H1 (cell line): ENCODE measurements around the gene NFKBIZ. TPM values are rescaled to one million over a fixed set of nuclear protein-coding genes. Genes with fewer than 3 reads are reported as not detected.

ENCODE experiments used
- CTCF ChIA-PET: fragments of 300-600 bp; sonication (Branson Sonifier 250); formaldehyde crosslinking; loops from one replicate; lab custom pipeline; 2021; ENCODE audit not compliant: partially characterized antibody; lab: Charles Lee
- POLR2A ChIA-PET: fragments of 300-600 bp; sonication (Branson Sonifier 250); formaldehyde crosslinking; loops from one replicate; lab custom pipeline; 2021; ENCODE audit warnings: inconsistent platforms; ENCODE audit not compliant: partially characterized antibody; lab: Charles Lee
- DNase-seq, 2 experiments: peaks; one replicate each; pipeline versions ENCODE4 v3.0.0 to v3.0.0-alpha.2; 2010 to 2022; ENCODE audit warnings: low spot score in 2 of 2, low read depth in 1 of 2, mixed read lengths in 1 of 2
- FAIRE-seq: peaks from 2 replicates; lab custom pipeline; 2011; peaks lifted over from hg19 to GRCh38; lab: Jason Lieb, UNC
- H2AFZ ChIP-seq: 2 replicates; pipeline ENCODE4 v1.8.1; 2012; ENCODE audit warnings: low read length, inconsistent platforms
- H2AK5ac ChIP-seq: 2 replicates; pipeline ENCODE4 v1.6.1; 2013; ENCODE audit warnings: low read depth, low read length
- H2BK120ac ChIP-seq: replicated peaks from 2 replicates; pipeline ENCODE3; 2013; ENCODE audit warnings: low read depth, low read length, inconsistent platforms
- H2BK12ac ChIP-seq: 2 replicates; pipeline ENCODE4 v1.6.1; 2013; ENCODE audit warnings: low read depth, low read length
- H2BK15ac ChIP-seq: 2 replicates; pipeline ENCODE4 v1.6.1; 2013; ENCODE audit warnings: low read length
- H2BK20ac ChIP-seq: 2 replicates; pipeline ENCODE4 v1.6.1; 2013; ENCODE audit warnings: low read length
- H2BK5ac ChIP-seq: 2 replicates; pipeline ENCODE4 v1.6.1; 2013; ENCODE audit warnings: low read depth, low read length
- H3K14ac ChIP-seq: 2 replicates; pipeline ENCODE4 v1.6.1; 2013; ENCODE audit warnings: inconsistent platforms; ENCODE audit not compliant: insufficient read length
- H3K18ac ChIP-seq: 2 replicates; pipeline ENCODE4 v1.6.1; 2013; ENCODE audit warnings: low read length; ENCODE audit errors: extremely low read depth
- H3K23ac ChIP-seq: 2 replicates; pipeline ENCODE4 v1.6.1; 2013; ENCODE audit warnings: inconsistent platforms; ENCODE audit not compliant: insufficient read length
- H3K23me2 ChIP-seq: 2 replicates; pipeline ENCODE4 v1.6.1; 2013; ENCODE audit warnings: low read depth, low read length
- H3K27ac ChIP-seq: 2 replicates; pipeline ENCODE4 v1.6.1; 2011; ENCODE audit warnings: low read depth, low read length, inconsistent platforms
- H3K27me3 ChIP-seq, 4 experiments: replicated peaks in 1 of 4; 1 replicate in 1 of 4; 2 replicates in 3 of 4; pipeline versions ENCODE4 v1.6.1 to v1.8.1; 2011 to 2013; ENCODE audit warnings: low read length in 3 of 4, mild to moderate bottlenecking in 3 of 4, inconsistent platforms in 2 of 4, mixed read lengths in 2 of 4, moderate library complexity in 1 of 4; ENCODE audit not compliant: control insufficient read depth in 3 of 4, insufficient read depth in 3 of 4; ENCODE audit errors: extremely low read depth in 1 of 4
- H3K36me3 ChIP-seq, 4 experiments: 2 replicates each; pipeline versions ENCODE4 v1.6.1 to v1.8.1; 2011 to 2013; ENCODE audit warnings: mild to moderate bottlenecking in 4 of 4, low read length in 3 of 4, moderate library complexity in 2 of 4, control low read depth in 1 of 4, inconsistent platforms in 1 of 4; ENCODE audit not compliant: insufficient read depth in 4 of 4, control insufficient read depth in 2 of 4
- H3K4ac ChIP-seq: replicated peaks from 2 replicates; pipeline ENCODE3; 2013; ENCODE audit warnings: low read length, low read depth, mixed read lengths, inconsistent platforms; ENCODE audit not compliant: insufficient read length
- H3K4me1 ChIP-seq, 4 experiments: replicated peaks in 1 of 4; 1 replicate in 1 of 4; 2 replicates in 3 of 4; pipeline versions ENCODE4 v1.6.1 to v1.8.1; 2011 to 2013; ENCODE audit warnings: low read length in 3 of 4, inconsistent platforms in 2 of 4, mixed read lengths in 1 of 4; ENCODE audit not compliant: insufficient read depth in 4 of 4, control insufficient read depth in 3 of 4
- H3K4me2 ChIP-seq, 2 experiments: 2 replicates each; pipeline versions ENCODE4 v1.6.1 to v1.8.1; 2011 to 2013; ENCODE audit warnings: low read depth in 2 of 2, low read length in 2 of 2, control low read depth in 1 of 2, inconsistent platforms in 1 of 2, mild to moderate bottlenecking in 1 of 2; ENCODE audit not compliant: insufficient read depth in 1 of 2
- H3K4me3 ChIP-seq, 4 experiments: fragments of 200-600, 300-600 bp in 1 of 4; sonication (generic), shearing (Covaris generic), sonication (Bioruptor Twin) in 1 of 4; 2 replicates each; pipeline versions ENCODE4 v1.5.1 to v1.8.1; 2011 to 2016; ENCODE audit warnings: low read length in 4 of 4, low read depth in 3 of 4, control low read depth in 2 of 4, inconsistent platforms in 2 of 4, mild to moderate bottlenecking in 2 of 4, mixed read lengths in 1 of 4, moderate library complexity in 1 of 4; ENCODE audit not compliant: insufficient read depth in 2 of 4; ENCODE audit errors: extremely low read depth in 1 of 4
- H3K56ac ChIP-seq: replicated peaks from 2 replicates; pipeline ENCODE3; 2013; ENCODE audit warnings: low read depth, mild to moderate bottlenecking, mixed read lengths, low read length, inconsistent platforms; ENCODE audit not compliant: insufficient read length
- H3K79me1 ChIP-seq: 2 replicates; pipeline ENCODE4 v1.6.1; 2013; ENCODE audit warnings: low read depth, low read length, control low read depth
- H3K79me2 ChIP-seq, 2 experiments: 2 replicates each; pipeline versions ENCODE4 v1.6.1 to v1.8.1; 2012 to 2013; ENCODE audit warnings: low read length in 2 of 2, mild to moderate bottlenecking in 2 of 2, inconsistent platforms in 1 of 2; ENCODE audit not compliant: insufficient read depth in 2 of 2, control insufficient read depth in 1 of 2
- H3K9ac ChIP-seq, 4 experiments: replicated peaks in 1 of 4; 1 replicate in 1 of 4; 2 replicates in 3 of 4; pipeline versions ENCODE4 v1.6.1 to v1.8.1; 2011 to 2013; ENCODE audit warnings: low read depth in 3 of 4, low read length in 3 of 4, control low read depth in 2 of 4, mild to moderate bottlenecking in 2 of 4, moderate library complexity in 2 of 4, inconsistent platforms in 1 of 4; ENCODE audit errors: extremely low read depth in 1 of 4
- H3K9me3 ChIP-seq, 2 experiments: 2 replicates each; pipeline versions ENCODE4 v1.6.1 to v1.8.1; 2012 to 2013; ENCODE audit warnings: mild to moderate bottlenecking in 2 of 2, moderate library complexity in 2 of 2, control low read depth in 1 of 2, inconsistent platforms in 1 of 2, low read depth in 1 of 2, low read length in 1 of 2, mixed read lengths in 1 of 2; ENCODE audit not compliant: insufficient read depth in 2 of 2
- H4K20me1 ChIP-seq, 2 experiments: replicated peaks in 1 of 2; 2 replicates each; pipeline versions ENCODE3 to v1.8.1; 2011 to 2013; ENCODE audit warnings: inconsistent platforms in 2 of 2, low read length in 2 of 2, mild to moderate bottlenecking in 1 of 2; ENCODE audit not compliant: insufficient read depth in 2 of 2, control insufficient read depth in 1 of 2
- H4K5ac ChIP-seq: 2 replicates; pipeline ENCODE4 v1.6.1; 2013; ENCODE audit warnings: low read length, low read depth, mixed read lengths, inconsistent platforms; ENCODE audit not compliant: insufficient read length
- H4K8ac ChIP-seq: 2 replicates; pipeline ENCODE4 v1.8.0; 2013; ENCODE audit warnings: mild to moderate bottlenecking, moderate library complexity, low read length, inconsistent platforms; ENCODE audit not compliant: insufficient read depth; ENCODE audit errors: extremely low read depth
- H4K91ac ChIP-seq: replicated peaks from 2 replicates; pipeline ENCODE3; 2013; ENCODE audit warnings: low read length, mixed read lengths, inconsistent platforms; ENCODE audit not compliant: insufficient read length
- ATF2 ChIP-seq: IDR thresholded peaks from 2 replicates; pipeline ENCODE4 v1.6.1; 2012; ENCODE audit warnings: low read length, inconsistent platforms
- NRF1 ChIP-seq: IDR thresholded peaks from 2 replicates; pipeline ENCODE4 v1.6.1; 2011; ENCODE audit warnings: mild to moderate bottlenecking, low read depth, low read length, improper control_type of control experiment
- RXRA ChIP-seq: IDR thresholded peaks from 2 replicates; pipeline ENCODE4 v1.6.1; 2011; ENCODE audit warnings: low read depth, mild to moderate bottlenecking, low read length, moderate library complexity; ENCODE audit not compliant: insufficient read depth
- ZNF274 ChIP-seq: IDR thresholded peaks from 2 replicates; pipeline ENCODE4 v1.7.0; 2012; ENCODE audit warnings: low read length, borderline replicate concordance; ENCODE audit errors: extremely low read depth
- WGBS, 2 experiments: shearing (Covaris generic) in 1 of 2; methylation state at CpG; one replicate each; pipeline versions ENCODE4 v1.1.6 to v1.1.7; 2013 to 2015; ENCODE audit warnings: low lambda C conversion rate in 2 of 2, mixed read lengths in 2 of 2, inconsistent platforms in 1 of 2, low coverage in 1 of 2, missing lambda C conversion rate in 1 of 2; ENCODE audit not compliant: insufficient replicate concordance in 2 of 2, insufficient coverage in 1 of 2, insufficient read length in 1 of 2; ENCODE audit errors: extremely low coverage in 1 of 2, missing lambda C conversion rate in 1 of 2; 5-methylcytosine and 5-hydroxymethylcytosine counted together
- polyA plus RNA-seq, 7 experiments: library from polyadenylated mRNA; depleted of rRNA in 3 of 7; stranded (reverse) in 5 of 7; unstranded in 2 of 7; fragments of >200 nt in 5 of 7; fragments of 200-250 nt in 2 of 7; gene quantifications; 1 replicate in 5 of 7; 2 replicates in 1 of 7; 4 replicates in 1 of 7; pipeline versions ENCODE4 v1.2.1 to v1.2.3, GENCODE V29; 2011 to 2013; ENCODE audit warnings: missing spikeins in 2 of 7, mixed read lengths in 2 of 7
- total RNA-seq: library from RNA; stranded (reverse); fragmentation: NEBNext Ultra II Directional; extraction: Animal tissue kit (Norgen Biotek cat#: 25700); gene quantifications from 2 replicates; pipeline ENCODE4 v1.2.1, GENCODE V29; 2021
- TF ChIP-seq, protein P1 (sequence below): IDR thresholded peaks from 2 replicates; pipeline ENCODE4 v1.6.1; 2012; ENCODE audit warnings: inconsistent platforms

The NFKBIZ gene
- total and polyA plus RNA-seq, 2 of the 8 experiments (the other 6 are each of a cell fraction or from before 2014, with no cell fraction given): 7.2 to 24.5 TPM

DNA sequence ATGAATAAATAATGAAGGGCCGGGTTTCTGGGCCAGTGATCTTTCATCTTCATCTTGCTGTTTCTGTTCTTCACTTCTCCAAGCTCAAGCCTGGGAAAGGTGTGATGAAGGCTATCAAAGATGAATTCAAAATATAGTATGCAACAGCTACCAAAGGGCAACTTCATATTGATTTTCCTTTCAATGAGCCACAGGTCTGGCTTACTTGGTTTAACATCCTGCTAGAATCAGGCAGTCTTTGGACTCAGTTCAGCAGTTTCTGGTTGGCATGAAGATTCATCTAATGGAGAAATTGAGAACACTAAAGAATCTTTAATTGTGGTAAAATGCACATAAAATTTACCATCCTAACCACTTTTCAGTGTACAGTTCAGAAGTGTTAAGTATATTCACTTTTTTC lies 43.3 kb downstream of the NFKBIZ start:
- Histone ChIP-seq H3K4me3 (no peak overlapping the region), H3K9me3 (0 out of 4 replicates have a peak, but pooled peaks cover 0 to 3% of the 10 kb centered on the region in 2 experiments), H4K91ac (no peak overlapping the region), H2BK20ac (no peak overlapping the region), H3K23ac (no peak overlapping the region), H2AFZ (no peak overlapping the region), H3K79me1 (no peaks in the 10 kb centered on the region), H2BK12ac (no peak overlapping the region), H3K14ac (no peak overlapping the region), H3K4ac (no peak overlapping the region), H3K4me2 (no peak overlapping the region), H3K18ac (no peak overlapping the region), H3K27ac (no peak overlapping the region), H3K79me2 (no peaks in the 10 kb centered on the region), H3K4me1 (no peaks in the 10 kb centered on the region), H4K8ac (no peak overlapping the region), H2AK5ac (no peak overlapping the region), H3K23me2 (no peaks in the 10 kb centered on the region), H2BK5ac (no peak overlapping the region), H3K56ac (no peak overlapping the region), H3K36me3 (no peaks in the 10 kb centered on the region), H3K27me3 (no peaks in the 10 kb centered on the region), H4K5ac (no peak overlapping the region), H3K9ac (no peak overlapping the region), H2BK15ac (no peak overlapping the region), H2BK120ac (no peak overlapping the region), H4K20me1 (no peaks in the 10 kb centered on the region)
- WGBS, 2 experiments: 79% methylated on average over 1 of the region's 1 CpG; no CpG with 5 or more reads in 1 of the 2 experiments
- FAIRE-seq: no peak
- ChIA-PET POLR2A (no interaction called here), CTCF (no interaction called here)
- no peak for DNase-seq
- TF ChIP-seq ATF2 (no peak), RXRA (no peak), NRF1 (no peak), ZNF274 (no peak)
- TF ChIP-seq, protein P1, sequence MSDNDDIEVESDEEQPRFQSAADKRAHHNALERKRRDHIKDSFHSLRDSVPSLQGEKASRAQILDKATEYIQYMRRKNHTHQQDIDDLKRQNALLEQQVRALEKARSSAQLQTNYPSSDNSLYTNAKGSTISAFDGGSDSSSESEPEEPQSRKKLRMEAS: no peak
